ENCODE data around the gene TEX29. TPM values are rescaled to one million over a fixed set of nuclear protein-coding genes. Genes with fewer than 3 reads are reported as not detected.

The TEX29 gene
- total and polyA plus RNA-seq, 9 of the 15 experiments (the other 6 are each of a cell fraction or from before 2014, with no cell fraction given), result 0.11 TPM; not detected in 7

DNA sequence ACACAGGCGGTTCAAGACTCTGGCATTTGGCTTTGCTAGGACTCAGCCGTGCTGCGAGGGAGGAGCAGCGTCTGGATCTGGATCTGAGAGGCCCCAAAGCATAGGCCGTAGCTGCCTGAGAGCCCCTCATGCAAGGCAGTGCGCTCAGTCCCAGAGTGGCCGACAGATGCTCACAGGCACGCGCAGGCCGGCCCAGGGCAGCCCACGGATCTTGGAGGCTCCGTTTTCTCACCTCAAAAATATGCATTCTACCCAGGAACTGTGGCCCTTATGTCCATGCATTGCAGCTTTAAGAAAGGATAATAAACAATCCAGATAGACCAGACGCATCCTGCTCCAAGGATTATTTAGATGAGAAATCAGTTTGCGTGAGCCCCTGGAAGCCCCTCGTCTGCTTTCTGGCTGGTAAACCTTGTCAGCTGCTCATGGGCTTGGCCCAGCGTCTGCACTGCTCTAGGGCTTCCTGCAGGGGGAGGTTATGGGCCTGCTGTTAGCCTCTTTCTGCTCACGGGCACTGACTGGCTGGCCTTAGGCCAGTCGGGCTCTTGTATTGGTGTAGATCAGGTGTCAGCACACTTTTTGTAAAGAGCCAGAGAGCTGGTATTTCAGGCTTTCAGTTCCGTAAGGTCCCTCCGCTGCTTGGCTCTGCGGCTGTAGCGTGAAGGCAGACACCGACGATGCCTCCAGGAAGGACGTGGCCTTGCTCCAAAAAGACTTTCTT is 24.2 kb downstream of the TEX29 start:
- CTCF ChIA-PET (ENCODE audit: low intra/inter-chr PET ratio), result interaction anchor here (0.7 kb wide), 1 partner anchor 135 kb away, joined by 3 read pairs; no protein-coding TSS in a partner anchor

More for the DNA sequence above, 24.2 kb downstream of the TEX29 start:
- POLR2A ChIA-PET, result no interaction called here
- Histone ChIP-seq H3K27me3 (ENCODE audit: control insufficient read depth in 2 of 2, insufficient read depth in 2 of 2, low read length in 2 of 2) (peaks cover 3 to 56% of the 10 kb centered on the region in 2 experiments; a peak in 4 of 5 replicates), H3K79me2 (ENCODE audit: control insufficient read depth, insufficient read depth, low read length) (no peaks in the 10 kb centered on the region), H4K20me1 (replicated peaks; ENCODE audit: control insufficient read depth, insufficient read depth, low read length) (no peaks in the 10 kb centered on the region), H3K9me1 (ENCODE audit: control insufficient read depth, insufficient read depth, low read length) (no peaks in the 10 kb centered on the region), H3K27ac (ENCODE audit: extremely low read depth, low read depth, low read length) (no peak overlapping the region), H3K9me3 (replicated peaks; ENCODE audit: control insufficient read depth, insufficient read depth, low read depth, low read length) (no peaks in the 10 kb centered on the region), H3K4me3 (no peak overlapping the region), H3K4me1 (replicated peaks in 1 of 2; ENCODE audit: control insufficient read depth in 2 of 2, insufficient read depth in 2 of 2, low read length in 2 of 2) (no peaks in the 10 kb centered on the region; a peak in 1 of 5 replicates), H3K4me2 (ENCODE audit: insufficient read depth, low read length) (no peak overlapping the region), H3K9ac (ENCODE audit: insufficient read depth in 1 of 2, low read depth in 2 of 2, low read length in 2 of 2) (no peak overlapping the region), H2AFZ (ENCODE audit: low read depth, low read length) (no peak overlapping the region), H3K36me3 (ENCODE audit: control insufficient read depth, insufficient read depth, low read length) (no peaks in the 10 kb centered on the region)
- peak; percentile 15 to 39 (median 21) for DNase-seq (ENCODE audit: extremely low read depth in 1 of 4, low spot score in 3 of 4)
- peak; percentile 96 for ATAC-seq
- no TSS peak for BruUV-seq (replicated peaks)
- no peak for FAIRE-seq
- intact Hi-C loops (cut with micrococcal nuclease), result no loop called here
- WGBS (ENCODE audit: insufficient coverage, low coverage, missing lambda C conversion rate), result 4% methylated on average over 22 of the region's 25 CpGs
- in situ Hi-C loops (cut with MboI), result no loop called here
- TF ChIP-seq TARDBP (IDR thresholded peaks at IDR 0.05), result no peak
- peak; percentile 39; the same call in 1 of the 2 replicates for TF ChIP-seq NFIC (IDR thresholded peaks at IDR 0.05)
- TF ChIP-seq, protein P1, sequence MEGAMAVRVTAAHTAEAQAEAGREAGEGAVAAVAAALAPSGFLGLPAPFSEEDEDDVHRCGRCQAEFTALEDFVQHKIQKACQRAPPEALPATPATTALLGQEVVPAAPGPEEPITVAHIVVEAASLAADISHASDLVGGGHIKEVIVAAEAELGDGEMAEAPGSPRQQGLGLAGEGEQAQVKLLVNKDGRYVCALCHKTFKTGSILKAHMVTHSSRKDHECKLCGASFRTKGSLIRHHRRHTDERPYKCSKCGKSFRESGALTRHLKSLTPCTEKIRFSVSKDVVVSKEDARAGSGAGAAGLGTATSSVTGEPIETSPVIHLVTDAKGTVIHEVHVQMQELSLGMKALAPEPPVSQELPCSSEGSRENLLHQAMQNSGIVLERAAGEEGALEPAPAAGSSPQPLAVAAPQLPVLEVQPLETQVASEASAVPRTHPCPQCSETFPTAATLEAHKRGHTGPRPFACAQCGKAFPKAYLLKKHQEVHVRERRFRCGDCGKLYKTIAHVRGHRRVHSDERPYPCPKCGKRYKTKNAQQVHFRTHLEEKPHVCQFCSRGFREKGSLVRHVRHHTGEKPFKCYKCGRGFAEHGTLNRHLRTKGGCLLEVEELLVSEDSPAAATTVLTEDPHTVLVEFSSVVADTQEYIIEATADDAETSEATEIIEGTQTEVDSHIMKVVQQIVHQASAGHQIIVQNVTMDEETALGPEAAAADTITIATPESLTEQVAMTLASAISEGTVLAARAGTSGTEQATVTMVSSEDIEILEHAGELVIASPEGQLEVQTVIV (CRISPR knock-in tag; IDR thresholded peaks at IDR 0.05; ENCODE audit: borderline replicate concordance), result no peak
- TF ChIP-seq ZNF644 (tag; IDR thresholded peaks at IDR 0.05; ENCODE audit: low read depth), result no peak
- TF ChIP-seq HDAC8 (tag; IDR thresholded peaks at IDR 0.05), result no peak
- TF ChIP-seq ETV5 (CRISPR knock-in tag; IDR thresholded peaks at IDR 0.05; ENCODE audit: low read depth), result no peak
- TF ChIP-seq RAD21 (CRISPR knock-in tag; conservative IDR thresholded peaks at IDR 0.05 in 1 of 2, IDR thresholded peaks at IDR 0.05 in 1 of 2), result peak in 1 of 2 experiments; percentile 29; a peak in 2 of 4 replicates
- TF ChIP-seq TEAD1 (CRISPR knock-in tag; IDR thresholded peaks at IDR 0.05), result no peak
- TF ChIP-seq ESRRB (CRISPR knock-in tag; IDR thresholded peaks at IDR 0.05; ENCODE audit: borderline replicate concordance), result no peak
- TF ChIP-seq POLR3A (IDR thresholded peaks at IDR 0.05; ENCODE audit: borderline replicate concordance, extremely low read depth, insufficient read depth, insufficient read length), result no peak
- TF ChIP-seq SMC3 (conservative IDR thresholded peaks at IDR 0.05; ENCODE audit: insufficient read depth, low read depth, low read length), result 0 out of 2 replicates have a peak, but pooled peaks have one; percentile 18
- no peak for TF ChIP-seq PHTF2 (CRISPR knock-in tag; IDR thresholded peaks at IDR 0.05)
- TF ChIP-seq BRCA1 (IDR thresholded peaks at IDR 0.05), result no peak
- no peak for TF ChIP-seq BRCA1 (CRISPR knock-in tag; IDR thresholded peaks at IDR 0.05)
- TF ChIP-seq, protein P2, sequence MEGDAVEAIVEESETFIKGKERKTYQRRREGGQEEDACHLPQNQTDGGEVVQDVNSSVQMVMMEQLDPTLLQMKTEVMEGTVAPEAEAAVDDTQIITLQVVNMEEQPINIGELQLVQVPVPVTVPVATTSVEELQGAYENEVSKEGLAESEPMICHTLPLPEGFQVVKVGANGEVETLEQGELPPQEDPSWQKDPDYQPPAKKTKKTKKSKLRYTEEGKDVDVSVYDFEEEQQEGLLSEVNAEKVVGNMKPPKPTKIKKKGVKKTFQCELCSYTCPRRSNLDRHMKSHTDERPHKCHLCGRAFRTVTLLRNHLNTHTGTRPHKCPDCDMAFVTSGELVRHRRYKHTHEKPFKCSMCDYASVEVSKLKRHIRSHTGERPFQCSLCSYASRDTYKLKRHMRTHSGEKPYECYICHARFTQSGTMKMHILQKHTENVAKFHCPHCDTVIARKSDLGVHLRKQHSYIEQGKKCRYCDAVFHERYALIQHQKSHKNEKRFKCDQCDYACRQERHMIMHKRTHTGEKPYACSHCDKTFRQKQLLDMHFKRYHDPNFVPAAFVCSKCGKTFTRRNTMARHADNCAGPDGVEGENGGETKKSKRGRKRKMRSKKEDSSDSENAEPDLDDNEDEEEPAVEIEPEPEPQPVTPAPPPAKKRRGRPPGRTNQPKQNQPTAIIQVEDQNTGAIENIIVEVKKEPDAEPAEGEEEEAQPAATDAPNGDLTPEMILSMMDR (IDR thresholded peaks at IDR 0.05 in 2 of 3, conservative IDR thresholded peaks at IDR 0.05 in 1 of 3; ENCODE audit: insufficient read depth in 2 of 3, low read depth in 1 of 3, low read length in 3 of 3), result peak; percentile 39 to 59 (median 41)
- TF ChIP-seq GATAD2A (IDR thresholded peaks at IDR 0.05), result no peak
- no peak for TF ChIP-seq ZNF445 (CRISPR knock-in tag; IDR thresholded peaks at IDR 0.05; ENCODE audit: low read depth)
- TF ChIP-seq, protein P3, sequence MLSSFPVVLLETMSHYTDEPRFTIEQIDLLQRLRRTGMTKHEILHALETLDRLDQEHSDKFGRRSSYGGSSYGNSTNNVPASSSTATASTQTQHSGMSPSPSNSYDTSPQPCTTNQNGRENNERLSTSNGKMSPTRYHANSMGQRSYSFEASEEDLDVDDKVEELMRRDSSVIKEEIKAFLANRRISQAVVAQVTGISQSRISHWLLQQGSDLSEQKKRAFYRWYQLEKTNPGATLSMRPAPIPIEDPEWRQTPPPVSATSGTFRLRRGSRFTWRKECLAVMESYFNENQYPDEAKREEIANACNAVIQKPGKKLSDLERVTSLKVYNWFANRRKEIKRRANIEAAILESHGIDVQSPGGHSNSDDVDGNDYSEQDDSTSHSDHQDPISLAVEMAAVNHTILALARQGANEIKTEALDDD (IDR thresholded peaks at IDR 0.05), result no peak

Data from K562 (cell line).